Measurements from ENCODE around the gene CHRNB4.

GRCh38 chr15:78637776-78638435 lies 3.1 kb downstream of the CHRNB4 start:
- TF ChIP-seq, protein P1, sequence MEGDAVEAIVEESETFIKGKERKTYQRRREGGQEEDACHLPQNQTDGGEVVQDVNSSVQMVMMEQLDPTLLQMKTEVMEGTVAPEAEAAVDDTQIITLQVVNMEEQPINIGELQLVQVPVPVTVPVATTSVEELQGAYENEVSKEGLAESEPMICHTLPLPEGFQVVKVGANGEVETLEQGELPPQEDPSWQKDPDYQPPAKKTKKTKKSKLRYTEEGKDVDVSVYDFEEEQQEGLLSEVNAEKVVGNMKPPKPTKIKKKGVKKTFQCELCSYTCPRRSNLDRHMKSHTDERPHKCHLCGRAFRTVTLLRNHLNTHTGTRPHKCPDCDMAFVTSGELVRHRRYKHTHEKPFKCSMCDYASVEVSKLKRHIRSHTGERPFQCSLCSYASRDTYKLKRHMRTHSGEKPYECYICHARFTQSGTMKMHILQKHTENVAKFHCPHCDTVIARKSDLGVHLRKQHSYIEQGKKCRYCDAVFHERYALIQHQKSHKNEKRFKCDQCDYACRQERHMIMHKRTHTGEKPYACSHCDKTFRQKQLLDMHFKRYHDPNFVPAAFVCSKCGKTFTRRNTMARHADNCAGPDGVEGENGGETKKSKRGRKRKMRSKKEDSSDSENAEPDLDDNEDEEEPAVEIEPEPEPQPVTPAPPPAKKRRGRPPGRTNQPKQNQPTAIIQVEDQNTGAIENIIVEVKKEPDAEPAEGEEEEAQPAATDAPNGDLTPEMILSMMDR (conservative IDR thresholded peaks at IDR 0.05 in 1 of 2, IDR thresholded peaks at IDR 0.05 in 1 of 2; ENCODE audit: low read depth in 1 of 2, low read length in 2 of 2), result no peak
- no peak for TF ChIP-seq EZH2 (IDR thresholded peaks at IDR 0.05; ENCODE audit: low read length, missing control alignments)

Measured in fibroblast of lung (primary cell).